ENCODE results near the gene ADAMTS17. TPM values are rescaled to one million over a fixed set of nuclear protein-coding genes. Genes with fewer than 3 reads are reported as not detected.

The ADAMTS17 gene
- polyA plus RNA-seq, 1 donor = 4.0 TPM

GRCh38 chr15:100112061-100112420 is 229.7 kb downstream of the ADAMTS17 start:
- no peak for DNase-seq (ENCODE audit: low read depth)

GRCh38 chr15:100111125-100112060 is 230.4 kb downstream of the ADAMTS17 start:
- no peak for DNase-seq (ENCODE audit: low read depth)

DNA sequence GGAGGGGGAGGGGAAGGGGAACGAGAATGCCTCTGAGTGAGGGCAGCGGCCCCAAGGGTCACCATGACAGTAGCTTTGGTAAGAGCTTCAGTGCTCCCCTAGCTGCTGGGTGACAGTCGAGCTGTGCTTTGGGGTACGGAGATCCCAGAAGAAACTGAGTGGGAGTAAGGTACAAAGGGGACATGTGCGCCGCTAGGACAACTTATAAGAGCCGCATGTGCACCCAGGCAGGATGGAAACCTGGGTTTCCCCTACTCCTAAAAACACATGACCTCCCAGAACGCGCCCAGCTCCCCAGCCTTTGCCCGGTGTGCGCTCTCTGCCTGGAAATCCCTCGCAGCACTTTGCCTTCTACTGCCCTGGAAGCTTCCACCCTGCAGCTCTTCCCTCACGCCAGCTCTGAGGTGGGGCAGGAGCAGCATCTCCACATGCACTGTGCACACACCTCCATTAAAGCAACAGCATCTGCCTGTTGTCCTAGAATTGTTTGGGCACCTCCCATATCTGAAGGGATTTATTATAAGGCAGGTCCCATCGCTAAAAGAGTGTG is 232.2 kb downstream of the ADAMTS17 start:
- DNase-seq (ENCODE audit: low read depth) = no peak

GRCh38 chr15:100108846-100109245 is 232.9 kb downstream of the ADAMTS17 start:
- DNase-seq (ENCODE audit: low read depth) = no peak

DNA sequence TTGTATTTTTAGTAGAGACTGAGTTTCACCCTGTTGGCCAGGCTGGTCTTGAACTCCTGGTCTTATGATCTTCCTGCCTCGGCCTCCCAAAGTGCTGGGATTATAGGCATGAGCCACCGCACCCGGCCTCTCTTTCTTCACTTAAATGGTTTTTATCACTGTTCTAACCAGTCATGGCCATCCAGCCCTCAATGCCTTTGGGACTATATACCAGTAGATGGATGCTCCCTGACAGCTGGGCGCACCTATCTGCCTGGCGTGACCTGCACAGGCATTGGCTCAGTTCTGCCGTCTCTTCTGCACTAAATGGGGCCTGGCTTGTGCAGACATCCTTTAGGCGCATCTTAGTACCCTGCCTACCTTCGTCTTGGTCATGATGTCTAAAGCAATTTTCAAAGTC is 233.4 kb downstream of the ADAMTS17 start:
- no peak for DNase-seq (ENCODE audit: low read depth)

DNA sequence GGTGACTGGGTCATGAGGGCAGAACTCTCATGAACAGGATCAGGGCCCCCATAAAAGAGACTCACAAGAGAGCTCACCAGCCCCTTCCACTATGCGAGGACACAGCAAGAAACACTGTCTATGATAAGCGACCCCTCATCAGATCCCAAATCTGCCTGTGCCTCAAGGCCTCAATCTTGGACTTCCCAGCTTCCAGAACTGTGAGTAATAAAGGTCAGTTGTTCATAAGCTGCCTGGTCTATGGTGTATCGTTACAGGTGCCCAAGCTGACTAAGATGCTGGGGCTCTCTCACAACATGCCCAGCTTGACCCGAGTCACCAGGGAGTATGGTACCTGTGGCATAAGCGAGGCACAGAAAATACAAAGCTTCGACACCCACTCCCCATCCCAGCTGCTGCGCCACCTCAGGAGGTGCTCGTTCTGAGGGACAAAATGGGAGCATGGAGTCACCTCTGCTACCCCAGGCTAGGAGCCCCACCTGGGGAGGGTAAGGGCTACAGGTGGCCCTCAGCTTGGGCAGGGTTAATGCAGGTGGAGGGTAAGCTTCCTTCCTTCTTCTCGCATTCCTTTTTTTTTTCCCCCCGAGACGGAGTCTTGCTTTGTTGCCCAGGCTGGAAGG is 234.1 kb downstream of the ADAMTS17 start:
- no peak for DNase-seq (ENCODE audit: low read depth)

- DNase-seq (ENCODE audit: low read depth) = no peak
These were observed 234.6 kb downstream of the ADAMTS17 start for GRCh38 chr15:100107151-100107550.

DNA sequence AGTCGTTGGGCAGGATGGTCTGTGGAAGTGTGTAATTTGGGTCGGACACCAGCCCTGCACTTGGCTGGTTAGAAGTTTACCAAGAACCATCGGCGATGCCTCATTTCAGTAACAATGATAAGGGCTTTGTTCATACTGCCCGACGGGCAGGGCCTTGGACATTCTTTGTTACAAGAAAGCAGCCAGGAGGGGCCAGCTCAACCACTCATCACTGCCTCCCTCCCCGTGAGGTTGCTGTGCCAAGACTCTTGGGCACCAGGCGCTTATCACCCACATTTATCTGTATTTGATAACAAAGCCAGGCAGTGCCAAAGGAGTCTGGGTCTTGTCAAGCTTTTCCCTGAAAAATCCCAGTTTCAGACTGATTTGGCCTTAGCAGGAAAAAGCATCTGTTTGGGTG is 235.0 kb downstream of the ADAMTS17 start:
- no peak for DNase-seq (ENCODE audit: low read depth)

GRCh38 chr15:100105101-100105500 is 236.7 kb downstream of the ADAMTS17 start:
- DNase-seq (ENCODE audit: low read depth) = no peak

- DNase-seq (ENCODE audit: low read depth) = no peak
These were observed 237.5 kb downstream of the ADAMTS17 start for GRCh38 chr15:100104245-100104644.

DNA sequence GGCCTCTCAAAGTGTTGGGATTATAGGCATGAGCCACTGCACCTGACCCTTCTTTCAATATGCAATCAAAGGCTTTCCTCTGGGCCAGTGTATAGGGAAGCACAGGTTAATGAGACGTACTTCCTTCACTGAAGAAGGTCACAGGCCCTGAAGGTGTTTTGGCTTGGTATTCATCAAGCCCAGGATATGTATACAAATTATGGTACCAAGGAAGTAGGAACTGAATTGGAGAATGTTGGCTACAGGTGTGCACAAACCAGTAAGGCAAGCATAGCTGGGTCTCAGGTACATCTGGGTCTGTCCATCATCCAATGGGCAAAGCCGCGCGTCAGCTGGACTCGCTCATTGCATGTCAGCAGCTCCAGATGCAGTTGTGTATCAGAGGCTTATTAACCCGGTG is 237.9 kb downstream of the ADAMTS17 start:
- no peak for DNase-seq (ENCODE audit: low read depth)

DNA sequence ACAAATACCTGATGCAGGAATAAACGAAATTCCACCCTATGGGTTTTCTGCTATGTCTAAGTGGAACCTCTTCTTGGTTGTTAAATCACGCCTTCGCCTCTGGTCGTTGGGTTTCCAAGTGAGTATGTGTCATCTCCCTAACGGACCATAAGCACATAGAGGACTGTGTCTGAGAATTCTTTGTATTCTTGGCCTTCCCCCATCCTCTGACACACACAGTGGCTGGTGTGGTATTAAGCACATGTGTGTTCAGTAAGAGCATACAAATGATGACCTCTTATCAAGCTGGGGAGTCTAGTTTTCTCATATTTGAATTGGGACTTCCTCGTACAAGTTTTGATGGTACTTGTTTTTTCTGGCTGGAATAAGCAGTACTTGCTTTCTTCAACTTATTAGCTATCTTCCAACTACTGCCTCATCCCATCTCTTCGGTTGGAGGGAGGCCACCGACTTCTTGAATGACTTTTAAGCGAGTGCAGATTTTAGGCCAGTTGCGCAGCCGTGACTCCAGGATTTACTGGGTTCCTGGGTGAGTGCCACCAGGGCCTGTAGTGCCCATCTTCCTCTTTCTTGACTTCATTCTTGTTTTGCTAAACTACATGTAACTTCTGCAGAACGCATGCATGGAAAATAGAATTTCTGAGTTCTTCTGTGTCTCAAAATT is 240.2 kb downstream of the ADAMTS17 start:
- no peak for DNase-seq (ENCODE audit: low read depth)

- no peak for DNase-seq (ENCODE audit: low read depth)
These were observed 240.8 kb downstream of the ADAMTS17 start for GRCh38 chr15:100100926-100101325.

- DNase-seq (ENCODE audit: low read depth) = no peak
These were observed 241.8 kb downstream of the ADAMTS17 start for GRCh38 chr15:100099976-100100375.

GRCh38 chr15:100098705-100099104 is 243.1 kb downstream of the ADAMTS17 start:
- DNase-seq (ENCODE audit: low read depth) = no peak

- DNase-seq (ENCODE audit: low read depth) = no peak
These were observed 244.2 kb downstream of the ADAMTS17 start for GRCh38 chr15:100097342-100098127.

- no peak for DNase-seq (ENCODE audit: low read depth)
These were observed 245.1 kb downstream of the ADAMTS17 start for GRCh38 chr15:100096700-100097099.

GRCh38 chr15:100096248-100096600 is 245.6 kb downstream of the ADAMTS17 start:
- DNase-seq (ENCODE audit: low read depth) = no peak

- no peak for DNase-seq (ENCODE audit: low read depth)
These were observed 246.1 kb downstream of the ADAMTS17 start for GRCh38 chr15:100095541-100096247.

DNA sequence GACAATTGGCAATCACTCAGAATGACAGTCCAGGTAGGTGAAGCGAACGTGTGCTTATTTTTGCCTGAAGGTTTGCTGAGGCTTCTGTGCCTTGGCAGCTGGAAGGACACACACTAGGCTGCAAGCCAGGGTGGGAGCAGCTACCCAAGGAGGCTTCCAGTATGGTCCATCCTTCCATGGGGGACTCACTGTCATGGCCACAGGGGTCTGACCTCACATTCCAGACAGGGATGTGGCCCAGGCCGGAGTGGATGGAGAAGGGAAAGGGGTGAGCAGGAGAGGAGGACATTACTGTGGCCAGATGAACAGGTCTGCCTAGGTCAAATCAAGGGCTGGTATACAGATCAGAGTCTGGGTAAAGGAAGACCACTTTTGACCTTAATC is 247.7 kb downstream of the ADAMTS17 start:
- DNase-seq (ENCODE audit: low read depth) = no peak

All from forelimb muscle (tissue), 1 donor.